ENCODE results near the gene CHRNA1. TPM values are rescaled to one million over a fixed set of nuclear protein-coding genes. Genes with fewer than 3 reads are reported as not detected.

CHRNA1 gene
- total RNA-seq, 4 donors from 2014 or later = 0.17 TPM; not detected in 3

GRCh38 chr2:174749793-174750192 lies 14.5 kb downstream of the CHRNA1 start:
- TF ChIP-seq CTCF (IDR thresholded peaks at IDR 0.05) = no peak
- no peak for TF ChIP-seq POLR2A (IDR thresholded peaks at IDR 0.05)
- intact Hi-C loops (cut with DNase I; ENCODE audit: low total_unique reads) = no loop called here
- peak in 1 of 2 donors; percentile 40 for DNase-seq (ENCODE audit: low spot score in 2 of 2)
- 82 to 84% methylated on average over 8 of the region's 8 CpGs for WGBS, 2 donors
- H3K4me3 ChIP-seq (ENCODE audit: low read depth, poor library complexity, severe bottlenecking) = no peak overlapping the region

GRCh38 chr2:174748948-174749347 lies 15.3 kb downstream of the CHRNA1 start:
- TF ChIP-seq CTCF (IDR thresholded peaks at IDR 0.05) = peak in 1 of 3 donors; percentile 37
- TF ChIP-seq POLR2A (IDR thresholded peaks at IDR 0.05) = no peak
- DNase-seq (ENCODE audit: low spot score in 2 of 2) = peak; percentile 30 to 88

GRCh38 chr2:174745142-174745541 lies 19.1 kb downstream of the CHRNA1 start:
- TF ChIP-seq POLR2A (IDR thresholded peaks at IDR 0.05) (no peak), CTCF (IDR thresholded peaks at IDR 0.05) (no peak)
- WGBS, 2 donors = 75 to 78% methylated on average over 5 of the region's 5 CpGs
- intact Hi-C loops (cut with DNase I; ENCODE audit: low total_unique reads) = no loop called here
- DNase-seq (ENCODE audit: low spot score in 2 of 2) = peak in 1 of 2 donors; percentile 43
- no peak overlapping the region for H3K4me3 ChIP-seq (ENCODE audit: low read depth, poor library complexity, severe bottlenecking)

More at GRCh38 chr2:174748948-174749347, 15.3 kb downstream of the CHRNA1 start:
- WGBS, 2 donors = 0% methylated on average over 4 of the region's 4 CpGs
- H3K4me3 ChIP-seq (ENCODE audit: low read depth, poor library complexity, severe bottlenecking) = no peak overlapping the region
- intact Hi-C loops (cut with DNase I; ENCODE audit: low total_unique reads) = no loop called here

GRCh38 chr2:174744111-174744510 lies 20.2 kb downstream of the CHRNA1 start:
- TF ChIP-seq POLR2A (IDR thresholded peaks at IDR 0.05) (no peak), CTCF (IDR thresholded peaks at IDR 0.05) (no peak)
- 89% methylated on average over 2 of the region's 2 CpGs for WGBS, 2 donors
- intact Hi-C loops (cut with DNase I; ENCODE audit: low total_unique reads) = loop anchor here (5.0 kb wide), 1 partner anchor 212 kb away; no protein-coding TSS in a partner anchor
- DNase-seq (ENCODE audit: low spot score in 2 of 2) = peak in 1 of 2 donors; percentile 40
- H3K4me3 ChIP-seq (ENCODE audit: low read depth, poor library complexity, severe bottlenecking) = no peak overlapping the region

GRCh38 chr2:174740721-174741120 lies 23.6 kb downstream of the CHRNA1 start:
- TF ChIP-seq CTCF (IDR thresholded peaks at IDR 0.05) = no peak
- TF ChIP-seq POLR2A (IDR thresholded peaks at IDR 0.05) = no peak
- intact Hi-C loops (cut with DNase I; ENCODE audit: low total_unique reads) = loop anchor here (5.0 kb wide), 1 partner anchor 208 kb away; no protein-coding TSS in a partner anchor
- no peak for DNase-seq (ENCODE audit: low spot score in 2 of 2)
- no peak overlapping the region for H3K4me3 ChIP-seq (ENCODE audit: low read depth, poor library complexity, severe bottlenecking)
- 86 to 92% methylated on average over 3 of the region's 3 CpGs for whole genome bisulfite sequencing, 2 donors

GRCh38 chr2:174738841-174739240 lies 25.4 kb downstream of the CHRNA1 start:
- TF ChIP-seq CTCF (IDR thresholded peaks at IDR 0.05) (no peak), POLR2A (IDR thresholded peaks at IDR 0.05) (no peak)
- 73 to 84% methylated on average over 4 of the region's 4 CpGs for WGBS, 2 donors
- H3K4me3 ChIP-seq (ENCODE audit: low read depth, poor library complexity, severe bottlenecking) = no peak overlapping the region
- intact Hi-C loops (cut with DNase I; ENCODE audit: low total_unique reads) = no loop called here
- DNase-seq (ENCODE audit: low spot score in 2 of 2) = no peak

All from lower leg skin (tissue), 4 donors.